MM.1S (cell line): ENCODE measurements around the gene CR1.

Source experiments
- DNase-seq: peaks from one replicate; pipeline ENCODE4 v3.0.0-alpha.2; 2015
- H2AFZ ChIP-seq: fragments of 300-600 bp; sonication (generic); 2 replicates; pipeline ENCODE4 v1.6.0; 2016; ENCODE audit warnings: antibody characterized with exemption, low read length
- H3F3A ChIP-seq: fragments of 300-600 bp; sonication (generic); 2 replicates; pipeline ENCODE4 v1.6.1; 2016; ENCODE audit warnings: mild to moderate bottlenecking, antibody characterized with exemption, low read length, moderate library complexity, mixed read lengths; ENCODE audit not compliant: insufficient read depth
- H3K27ac ChIP-seq: fragments of 300-600 bp; sonication (generic); 2 replicates; pipeline ENCODE4 v1.5.1; 2016; ENCODE audit warnings: mild to moderate bottlenecking, low read length
- H3K27me3 ChIP-seq: fragments of 300-600 bp; sonication (generic); replicated peaks from 2 replicates; pipeline ENCODE4 v1.6.0; 2016; ENCODE audit warnings: low read length; ENCODE audit not compliant: insufficient read depth
- H3K36me3 ChIP-seq: fragments of 300-600 bp; sonication (generic); replicated peaks from 2 replicates; pipeline ENCODE4 v1.6.1; 2016; ENCODE audit warnings: mild to moderate bottlenecking, low read length, mixed read lengths; ENCODE audit not compliant: insufficient read depth
- H3K4me1 ChIP-seq: fragments of 300-600 bp; sonication (generic); 2 replicates; pipeline ENCODE4 v1.6.1; 2016; ENCODE audit warnings: low read length, mixed read lengths
- H3K4me2 ChIP-seq: fragments of 300-600 bp; sonication (generic); 2 replicates; pipeline ENCODE4 v1.6.0; 2016; ENCODE audit warnings: low read depth, low read length
- H3K4me3 ChIP-seq: fragments of 300-600 bp; sonication (generic); 2 replicates; pipeline ENCODE4 v1.5.1; 2016; ENCODE audit warnings: low read length, mixed read lengths
- H3K79me2 ChIP-seq: fragments of 300-600 bp; sonication (generic); 2 replicates; pipeline ENCODE4 v1.6.1; 2016; ENCODE audit warnings: mixed run types, low read length, mixed read lengths
- H3K9ac ChIP-seq: fragments of 300-600 bp; sonication (generic); 2 replicates; pipeline ENCODE4 v1.6.1; 2016; ENCODE audit warnings: low read length, mixed read lengths
- H3K9me2 ChIP-seq: fragments of 300-600 bp; sonication (generic); replicated peaks from 2 replicates; pipeline ENCODE4 v1.6.1; 2016; ENCODE audit warnings: mild to moderate bottlenecking, low read length, mixed read lengths; ENCODE audit not compliant: insufficient read depth
- H3K9me3 ChIP-seq: fragments of 300-600 bp; sonication (generic); replicated peaks from 2 replicates; pipeline ENCODE4 v1.6.1; 2016; ENCODE audit warnings: mild to moderate bottlenecking, low read length, mixed read lengths; ENCODE audit not compliant: insufficient read depth
- H4K20me1 ChIP-seq: fragments of 300-600 bp; sonication (generic); 2 replicates; pipeline ENCODE4 v1.6.1; 2016; ENCODE audit warnings: mild to moderate bottlenecking, low read length, moderate library complexity, mixed read lengths; ENCODE audit not compliant: insufficient read depth
- CTCF ChIP-seq: fragments of 300-600 bp; sonication (generic); IDR thresholded peaks from 2 replicates; pipeline ENCODE4 v1.5.1; 2016; ENCODE audit warnings: antibody characterized with exemption, low read length, mixed read lengths
- EZH2 ChIP-seq: fragments of 300-600 bp; sonication (generic); optimal IDR thresholded peaks from 2 replicates; pipeline ENCODE3; 2017; ENCODE audit warnings: low read depth, mild to moderate bottlenecking, antibody characterized with exemption, low read length, mixed read lengths
- EZH2phosphoT487 ChIP-seq: fragments of 300-600 bp; sonication (generic); IDR thresholded peaks from 2 replicates; pipeline ENCODE4 v1.6.1; 2018; ENCODE audit warnings: antibody characterized with exemption, low read length

Gene CR1

GRCh38 chr1:207606362-207606755, 110.4 kb downstream of the CR1 start:
- Histone ChIP-seq H2AFZ (no peak overlapping the region), H3K9ac (no peak overlapping the region), H3K4me3 (no peak overlapping the region), H3K36me3 (no peaks in the 10 kb centered on the region), H3K4me2 (no peak overlapping the region), H3K9me3 (no peaks in the 10 kb centered on the region), H3K79me2 (no peaks in the 10 kb centered on the region), H3F3A (no peaks in the 10 kb centered on the region), H3K9me2 (no peaks in the 10 kb centered on the region), H3K4me1 (no peaks in the 10 kb centered on the region), H4K20me1 (no peaks in the 10 kb centered on the region), H3K27me3 (no peaks in the 10 kb centered on the region), H3K27ac (no peak overlapping the region)
- TF ChIP-seq EZH2phosphoT487 (no peak), EZH2 (no peak), CTCF (no peak)
- no peak for DNase-seq

GRCh38 chr1:207612762-207613161, 116.8 kb downstream of the CR1 start:
- H3F3A ChIP-seq, result no peaks in the 10 kb centered on the region
- H3K36me3 ChIP-seq, result no peaks in the 10 kb centered on the region
- no peak overlapping the region for H3K4me2 ChIP-seq
- H3K27me3 ChIP-seq, result no peaks in the 10 kb centered on the region
- H3K4me3 ChIP-seq, result no peak overlapping the region
- no peaks in the 10 kb centered on the region for H3K4me1 ChIP-seq
- no peak overlapping the region for H2AFZ ChIP-seq
- no peaks in the 10 kb centered on the region for H3K9me3 ChIP-seq
- DNase-seq, result no peak
- no peaks in the 10 kb centered on the region for H3K79me2 ChIP-seq
- no peaks in the 10 kb centered on the region for H4K20me1 ChIP-seq
- H3K27ac ChIP-seq, result no peak overlapping the region
- TF ChIP-seq EZH2phosphoT487 (no peak), CTCF (no peak), EZH2 (no peak)
- no peaks in the 10 kb centered on the region for H3K9me2 ChIP-seq
- H3K9ac ChIP-seq, result no peak overlapping the region

GRCh38 chr1:207619871-207620542, 124.0 kb downstream of the CR1 start:
- DNase-seq, result peak; percentile 68
- Histone ChIP-seq H3K4me3 (no peak overlapping the region), H3K36me3 (no peaks in the 10 kb centered on the region)

More at GRCh38 chr1:207619871-207620542, 124.0 kb downstream of the CR1 start:
- no peaks in the 10 kb centered on the region for H4K20me1 ChIP-seq
- H2AFZ ChIP-seq, result peak overlapping the region; percentile 16; the same call in 1 of the 2 replicates
- H3F3A ChIP-seq, result no peaks in the 10 kb centered on the region
- H3K9me2 ChIP-seq, result no peaks in the 10 kb centered on the region
- H3K9ac ChIP-seq, result no peak overlapping the region
- TF ChIP-seq CTCF (peak; percentile 83), EZH2 (no peak), EZH2phosphoT487 (no peak)
- no peaks in the 10 kb centered on the region for H3K27me3 ChIP-seq
- H3K4me2 ChIP-seq, result no peak overlapping the region
- H3K9me3 ChIP-seq, result no peaks in the 10 kb centered on the region
- no peaks in the 10 kb centered on the region for H3K79me2 ChIP-seq
- no peak overlapping the region for H3K27ac ChIP-seq
- no peaks in the 10 kb centered on the region for H3K4me1 ChIP-seq
